KMS-11 (cell line): ENCODE data around the gene ADPRH.

Experiments
- H2AFZ ChIP-seq: fragments of 200-600 bp; sonication (generic); 2 replicates; pipeline ENCODE4 v1.6.1; 2016; ENCODE audit warnings: antibody characterized with exemption, mixed run types, low read depth
- H3K27ac ChIP-seq: fragments of 200-600 bp; sonication (generic); 2 replicates; pipeline ENCODE4 v1.6.1; 2016; ENCODE audit warnings: mild to moderate bottlenecking, mixed run types
- H3K27me3 ChIP-seq: fragments of 200-600 bp; sonication (generic); 2 replicates; pipeline ENCODE4 v1.6.1; 2017; ENCODE audit warnings: mild to moderate bottlenecking, low read depth, mixed run types, moderate library complexity; ENCODE audit not compliant: insufficient read depth
- H3K36me3 ChIP-seq: fragments of 200-600 bp; sonication (generic); 2 replicates; pipeline ENCODE4 v1.6.1; 2017; ENCODE audit warnings: mild to moderate bottlenecking, mixed run types; ENCODE audit not compliant: insufficient read depth
- H3K4me1 ChIP-seq: fragments of 200-600 bp; sonication (generic); 2 replicates; pipeline ENCODE4 v1.6.1; 2016; ENCODE audit warnings: mild to moderate bottlenecking, low read depth, mixed run types; ENCODE audit not compliant: poor library complexity, severe bottlenecking
- H3K4me2 ChIP-seq: fragments of 200-600 bp; sonication (generic); 2 replicates; pipeline ENCODE4 v1.7.0; 2016; ENCODE audit warnings: mild to moderate bottlenecking, mixed run types
- H3K4me3 ChIP-seq: fragments of 200-600 bp; sonication (generic); IDR thresholded peaks from 2 replicates; pipeline ENCODE4 v1.6.1; 2017; ENCODE audit warnings: low read depth, low read length, mixed read lengths; ENCODE audit not compliant: insufficient read depth
- H3K79me2 ChIP-seq: fragments of 200-600 bp; sonication (generic); 2 replicates; pipeline ENCODE4 v1.6.1; 2016; ENCODE audit warnings: low read depth, mixed run types; ENCODE audit not compliant: insufficient read depth
- H3K9ac ChIP-seq: fragments of 200-600 bp; sonication (generic); 2 replicates; pipeline ENCODE4 v1.6.1; 2016; ENCODE audit warnings: mild to moderate bottlenecking, mixed run types
- H4K20me1 ChIP-seq: fragments of 200-600 bp; sonication (generic); 2 replicates; pipeline ENCODE4 v1.6.1; 2016; ENCODE audit warnings: mild to moderate bottlenecking, mixed run types; ENCODE audit not compliant: insufficient read depth
- CTCF ChIP-seq: fragments of 200-600 bp; sonication (generic); conservative IDR thresholded peaks from 2 replicates; pipeline ENCODE4 v1.6.1; 2017; ENCODE audit warnings: low read depth, mild to moderate bottlenecking, antibody characterized with exemption, low read length, moderate library complexity, mixed read lengths

The ADPRH gene

DNA sequence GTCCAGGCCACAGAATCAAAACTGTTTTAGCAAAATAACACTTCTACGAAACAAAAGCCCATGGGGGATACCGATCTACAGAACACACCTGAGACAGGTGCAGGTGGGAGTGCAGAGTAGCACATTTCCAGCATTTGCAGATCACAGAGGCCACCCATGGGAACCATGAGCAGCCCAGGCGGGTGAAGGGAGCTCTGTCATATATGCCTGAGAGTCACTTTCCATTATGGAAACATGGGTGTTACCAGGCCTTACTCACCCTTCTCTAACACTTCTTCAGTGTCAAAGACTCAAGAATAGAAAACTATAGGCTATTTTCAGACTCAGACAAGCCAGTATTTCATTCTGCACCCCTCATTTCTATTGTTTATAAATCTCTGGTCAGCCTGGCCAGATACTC lies 21.9 kb downstream of the ADPRH start:
- Histone ChIP-seq H3K36me3 (no peaks in the 10 kb centered on the region), H3K27ac (no peak overlapping the region), H3K79me2 (no peaks in the 10 kb centered on the region), H3K27me3 (no peaks in the 10 kb centered on the region), H4K20me1 (no peaks in the 10 kb centered on the region), H3K4me2 (no peak overlapping the region), H3K4me3 (no peak overlapping the region), H2AFZ (no peak overlapping the region), H3K4me1 (peaks cover 13% of the 10 kb centered on the region), H3K9ac (no peak overlapping the region)
- TF ChIP-seq CTCF, result no peak

DNA sequence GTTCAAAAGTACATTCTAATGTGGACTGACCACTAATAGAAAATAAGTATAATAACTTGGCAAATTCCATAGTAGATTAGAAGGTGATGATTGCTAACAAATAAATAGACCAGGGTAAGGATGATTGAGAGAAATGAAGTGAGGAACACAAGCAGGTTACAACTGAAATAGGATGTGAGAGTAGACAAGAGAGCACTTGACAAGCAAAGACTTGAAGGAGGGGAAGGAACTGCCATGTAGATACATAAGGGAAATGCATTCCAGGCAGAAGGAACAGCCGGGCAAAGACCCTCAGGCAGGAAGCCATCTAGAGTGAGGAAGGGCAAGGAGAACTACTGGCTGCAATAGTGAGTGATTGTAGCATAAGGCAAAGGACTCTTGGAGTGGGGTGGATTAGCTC lies 23.4 kb downstream of the ADPRH start:
- Histone ChIP-seq H3K36me3 (no peaks in the 10 kb centered on the region), H3K4me1 (no peaks in the 10 kb centered on the region), H3K79me2 (no peaks in the 10 kb centered on the region), H3K9ac (no peak overlapping the region), H3K4me2 (no peak overlapping the region), H3K27me3 (no peaks in the 10 kb centered on the region), H3K4me3 (no peak overlapping the region), H3K27ac (no peak overlapping the region), H4K20me1 (no peaks in the 10 kb centered on the region), H2AFZ (no peak overlapping the region)
- no peak for TF ChIP-seq CTCF

DNA sequence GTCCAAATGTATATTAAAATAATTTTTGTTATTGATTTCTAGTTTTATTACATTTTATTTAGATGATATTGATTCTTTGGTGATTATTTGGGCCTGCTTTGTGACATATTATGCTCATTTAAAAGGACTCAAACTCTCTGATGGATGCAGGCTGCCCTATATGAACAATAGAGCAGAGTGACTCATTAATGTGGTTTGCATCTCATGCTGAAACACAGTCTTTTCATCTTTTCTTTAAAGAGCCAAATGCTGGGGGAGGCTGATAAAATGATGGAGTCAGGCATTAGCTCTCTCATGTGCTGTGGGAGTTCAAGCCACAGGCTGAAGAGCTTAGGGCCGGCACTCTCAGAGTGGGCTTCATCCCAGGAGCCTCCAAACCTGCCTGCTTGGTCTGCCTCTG lies 25.6 kb downstream of the ADPRH start:
- Histone ChIP-seq H3K79me2 (no peaks in the 10 kb centered on the region), H3K4me2 (no peak overlapping the region), H3K27me3 (no peaks in the 10 kb centered on the region), H3K4me3 (no peak overlapping the region), H3K27ac (no peak overlapping the region), H3K9ac (no peak overlapping the region), H3K36me3 (no peaks in the 10 kb centered on the region), H2AFZ (no peak overlapping the region), H4K20me1 (no peaks in the 10 kb centered on the region), H3K4me1 (no peaks in the 10 kb centered on the region)
- TF ChIP-seq CTCF, result no peak

GRCh38 chr3:119608405-119609000 lies 29.2 kb downstream of the ADPRH start:
- no peak overlapping the region for H3K27ac ChIP-seq
- no peaks in the 10 kb centered on the region for H3K27me3 ChIP-seq
- H3K79me2 ChIP-seq, result no peaks in the 10 kb centered on the region
- no peaks in the 10 kb centered on the region for H3K4me1 ChIP-seq
- H2AFZ ChIP-seq, result no peak overlapping the region
- no peaks in the 10 kb centered on the region for H4K20me1 ChIP-seq
- H3K36me3 ChIP-seq, result no peaks in the 10 kb centered on the region
- no peak for TF ChIP-seq CTCF
- no peak overlapping the region for H3K4me3 ChIP-seq
- H3K4me2 ChIP-seq, result no peak overlapping the region
- no peak overlapping the region for H3K9ac ChIP-seq

DNA sequence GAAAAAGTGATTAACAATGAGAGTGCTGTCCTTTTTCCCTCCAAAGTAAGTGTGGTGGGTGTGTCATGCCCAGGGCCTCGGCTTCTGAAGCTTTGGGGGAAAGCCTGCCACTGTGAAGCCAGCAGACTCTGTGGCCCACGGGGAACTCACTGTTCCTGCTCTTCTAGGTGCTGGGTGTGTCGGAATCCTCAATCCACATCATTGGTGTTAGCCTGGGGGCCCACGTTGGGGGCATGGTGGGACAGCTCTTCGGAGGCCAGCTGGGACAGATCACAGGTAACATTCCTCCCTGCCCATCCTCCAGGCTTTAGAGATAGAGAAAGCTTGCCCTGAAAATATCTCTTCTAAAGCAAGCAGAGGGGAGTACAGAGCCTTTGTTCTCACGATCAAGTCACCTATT lies 30.0 kb downstream of the ADPRH start:
- H4K20me1 ChIP-seq, result no peaks in the 10 kb centered on the region
- H2AFZ ChIP-seq, result no peak overlapping the region
- no peaks in the 10 kb centered on the region for H3K79me2 ChIP-seq
- H3K4me2 ChIP-seq, result no peak overlapping the region
- H3K27me3 ChIP-seq, result no peaks in the 10 kb centered on the region
- no peaks in the 10 kb centered on the region for H3K4me1 ChIP-seq
- H3K27ac ChIP-seq, result no peak overlapping the region
- H3K4me3 ChIP-seq, result no peak overlapping the region
- no peak overlapping the region for H3K9ac ChIP-seq
- TF ChIP-seq CTCF, result no peak
- H3K36me3 ChIP-seq, result no peaks in the 10 kb centered on the region
